ENCODE data around the gene TMIGD3.

TMIGD3 gene

GRCh38 chr1:111475701-111476100 lies 27.7 kb downstream of the TMIGD3 start:
- TF ChIP-seq SUZ12 (IDR thresholded peaks at IDR 0.05; ENCODE audit: extremely low read depth, insufficient read depth, insufficient read length): no peak
- no peak for TF ChIP-seq YY1 (IDR thresholded peaks at IDR 0.05; ENCODE audit: insufficient read depth, insufficient read length)
- no peak for TF ChIP-seq ZNF274 (IDR thresholded peaks at IDR 0.05; ENCODE audit: low read depth, low read length)
- DNase-seq (ENCODE audit: low read depth, low spot score): no peak
- no peaks in the 10 kb centered on the region for H3K9me3 ChIP-seq (ENCODE audit: insufficient read depth, low read length)
- H3K27me3 ChIP-seq (ENCODE audit: insufficient read depth, insufficient read length): no peaks in the 10 kb centered on the region
- no peak overlapping the region for H3K9ac ChIP-seq (ENCODE audit: insufficient read length, low read depth)
- no peaks in the 10 kb centered on the region for H3K4me1 ChIP-seq (ENCODE audit: insufficient read depth, insufficient read length)
- no peak overlapping the region for H3K4me3 ChIP-seq (ENCODE audit: insufficient read length, low read depth)
- no peaks in the 10 kb centered on the region for H3K36me3 ChIP-seq (ENCODE audit: insufficient read depth, insufficient read length, low read length)

- DNase-seq (ENCODE audit: low read depth, low spot score): no peak
- H3K4me3 ChIP-seq (ENCODE audit: insufficient read length, low read depth): no peak overlapping the region
- H3K36me3 ChIP-seq (ENCODE audit: insufficient read depth, insufficient read length, low read length): peaks cover 1% of the 10 kb centered on the region
- H3K27me3 ChIP-seq (ENCODE audit: insufficient read depth, insufficient read length): no peaks in the 10 kb centered on the region
- H3K9me3 ChIP-seq (ENCODE audit: insufficient read depth, low read length): no peaks in the 10 kb centered on the region
- H3K4me1 ChIP-seq (ENCODE audit: insufficient read depth, insufficient read length): no peaks in the 10 kb centered on the region
- TF ChIP-seq ZNF274 (IDR thresholded peaks at IDR 0.05; ENCODE audit: low read depth, low read length) (no peak), YY1 (IDR thresholded peaks at IDR 0.05; ENCODE audit: insufficient read depth, insufficient read length) (no peak), SUZ12 (IDR thresholded peaks at IDR 0.05; ENCODE audit: extremely low read depth, insufficient read depth, insufficient read length) (no peak)
- no peak overlapping the region for H3K9ac ChIP-seq (ENCODE audit: insufficient read length, low read depth)
These were observed 28.9 kb downstream of the TMIGD3 start for GRCh38 chr1:111474521-111474920.

DNA sequence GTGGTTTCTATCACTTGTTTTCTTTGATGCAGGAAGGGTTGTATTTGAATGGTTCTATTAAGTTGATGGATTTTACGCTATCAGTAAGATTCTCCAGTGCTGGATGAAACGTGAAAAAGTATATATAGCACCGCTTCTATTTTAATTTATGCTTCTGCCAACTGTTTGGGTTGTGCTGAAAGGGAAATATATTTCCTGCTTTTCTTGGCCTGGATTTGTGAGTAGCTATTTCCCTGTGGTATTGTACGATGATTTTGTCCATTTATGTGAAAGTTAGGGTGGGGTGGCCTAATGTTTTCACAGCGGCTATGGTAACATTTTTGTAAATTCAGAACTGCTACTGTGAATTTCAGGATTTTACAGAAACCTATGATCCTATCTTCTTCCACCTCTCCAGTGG lies 29.3 kb downstream of the TMIGD3 start:
- H3K9ac ChIP-seq (ENCODE audit: insufficient read length, low read depth): no peak overlapping the region

GRCh38 chr1:111471538-111471937 lies 31.9 kb downstream of the TMIGD3 start:
- Histone ChIP-seq H3K4me3 (ENCODE audit: insufficient read length, low read depth) (no peak overlapping the region), H3K27me3 (ENCODE audit: insufficient read depth, insufficient read length) (no peaks in the 10 kb centered on the region), H3K4me1 (ENCODE audit: insufficient read depth, insufficient read length) (no peaks in the 10 kb centered on the region), H3K9ac (ENCODE audit: insufficient read length, low read depth) (no peak overlapping the region), H3K9me3 (ENCODE audit: insufficient read depth, low read length) (no peaks in the 10 kb centered on the region), H3K36me3 (ENCODE audit: insufficient read depth, insufficient read length, low read length) (peaks cover 11% of the 10 kb centered on the region)
- no peak for TF ChIP-seq YY1 (IDR thresholded peaks at IDR 0.05; ENCODE audit: insufficient read depth, insufficient read length)
- TF ChIP-seq ZNF274 (IDR thresholded peaks at IDR 0.05; ENCODE audit: low read depth, low read length): no peak
- no peak for TF ChIP-seq SUZ12 (IDR thresholded peaks at IDR 0.05; ENCODE audit: extremely low read depth, insufficient read depth, insufficient read length)
- no peak for DNase-seq (ENCODE audit: low read depth, low spot score)

More for the DNA sequence above, 29.3 kb downstream of the TMIGD3 start:
- H3K9me3 ChIP-seq (ENCODE audit: insufficient read depth, low read length): no peaks in the 10 kb centered on the region
- peaks cover 3% of the 10 kb centered on the region for H3K36me3 ChIP-seq (ENCODE audit: insufficient read depth, insufficient read length, low read length)
- TF ChIP-seq SUZ12 (IDR thresholded peaks at IDR 0.05; ENCODE audit: extremely low read depth, insufficient read depth, insufficient read length) (no peak), YY1 (IDR thresholded peaks at IDR 0.05; ENCODE audit: insufficient read depth, insufficient read length) (no peak), ZNF274 (IDR thresholded peaks at IDR 0.05; ENCODE audit: low read depth, low read length) (no peak)
- H3K27me3 ChIP-seq (ENCODE audit: insufficient read depth, insufficient read length): no peaks in the 10 kb centered on the region
- no peak overlapping the region for H3K4me3 ChIP-seq (ENCODE audit: insufficient read length, low read depth)
- no peaks in the 10 kb centered on the region for H3K4me1 ChIP-seq (ENCODE audit: insufficient read depth, insufficient read length)
- DNase-seq (ENCODE audit: low read depth, low spot score): no peak

DNA sequence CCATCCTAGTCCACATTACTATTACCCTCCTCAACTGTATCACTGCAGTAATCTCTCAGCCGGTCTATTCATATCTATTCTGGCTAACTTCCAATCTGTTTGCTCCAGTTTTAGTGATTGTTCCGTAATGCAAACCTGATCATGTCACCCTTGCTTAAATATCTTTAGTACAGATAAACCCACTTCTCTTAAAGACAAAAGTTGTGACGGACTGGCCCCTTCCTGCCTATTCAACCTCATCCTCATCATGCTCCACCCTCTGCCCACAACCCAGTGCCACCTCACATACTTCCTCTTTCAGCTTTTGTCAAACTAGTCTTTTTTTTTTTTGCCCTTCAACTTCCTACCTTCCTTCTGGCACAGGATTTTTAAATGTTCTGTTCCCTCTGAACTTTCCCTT lies 32.4 kb downstream of the TMIGD3 start:
- H3K36me3 ChIP-seq (ENCODE audit: insufficient read depth, insufficient read length, low read length): peaks cover 11% of the 10 kb centered on the region
- H3K4me1 ChIP-seq (ENCODE audit: insufficient read depth, insufficient read length): no peaks in the 10 kb centered on the region
- H3K9ac ChIP-seq (ENCODE audit: insufficient read length, low read depth): no peak overlapping the region
- H3K4me3 ChIP-seq (ENCODE audit: insufficient read length, low read depth): no peak overlapping the region
- TF ChIP-seq ZNF274 (IDR thresholded peaks at IDR 0.05; ENCODE audit: low read depth, low read length) (no peak), YY1 (IDR thresholded peaks at IDR 0.05; ENCODE audit: insufficient read depth, insufficient read length) (no peak), SUZ12 (IDR thresholded peaks at IDR 0.05; ENCODE audit: extremely low read depth, insufficient read depth, insufficient read length) (no peak)
- no peak for DNase-seq (ENCODE audit: low read depth, low spot score)
- no peaks in the 10 kb centered on the region for H3K9me3 ChIP-seq (ENCODE audit: insufficient read depth, low read length)
- no peaks in the 10 kb centered on the region for H3K27me3 ChIP-seq (ENCODE audit: insufficient read depth, insufficient read length)

DNA sequence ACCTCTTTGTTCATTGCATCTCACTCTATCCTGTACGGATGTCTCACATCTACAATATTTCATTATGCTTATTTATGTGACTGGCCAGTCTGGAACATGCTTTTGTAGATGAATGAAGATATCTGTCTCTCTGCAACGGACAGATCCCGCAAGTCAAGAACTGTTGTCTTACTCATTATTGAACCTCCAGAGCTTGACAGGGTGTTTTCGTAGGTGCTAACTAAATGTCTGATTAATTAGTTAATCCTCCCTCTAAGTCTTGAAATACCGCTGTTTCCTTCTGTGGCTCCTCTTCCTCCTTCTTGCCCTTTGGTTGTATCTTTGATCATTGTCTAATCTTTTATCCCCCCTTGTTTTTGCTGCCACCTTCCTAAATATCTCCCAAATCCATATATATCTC lies 32.8 kb downstream of the TMIGD3 start:
- Histone ChIP-seq H3K9me3 (ENCODE audit: insufficient read depth, low read length) (no peaks in the 10 kb centered on the region), H3K4me1 (ENCODE audit: insufficient read depth, insufficient read length) (no peaks in the 10 kb centered on the region), H3K27me3 (ENCODE audit: insufficient read depth, insufficient read length) (no peaks in the 10 kb centered on the region), H3K4me3 (ENCODE audit: insufficient read length, low read depth) (no peak overlapping the region), H3K9ac (ENCODE audit: insufficient read length, low read depth) (no peak overlapping the region), H3K36me3 (ENCODE audit: insufficient read depth, insufficient read length, low read length) (peaks cover 11% of the 10 kb centered on the region)
- no peak for TF ChIP-seq YY1 (IDR thresholded peaks at IDR 0.05; ENCODE audit: insufficient read depth, insufficient read length)
- no peak for TF ChIP-seq SUZ12 (IDR thresholded peaks at IDR 0.05; ENCODE audit: extremely low read depth, insufficient read depth, insufficient read length)
- no peak for TF ChIP-seq ZNF274 (IDR thresholded peaks at IDR 0.05; ENCODE audit: low read depth, low read length)
- DNase-seq (ENCODE audit: low read depth, low spot score): no peak

- TF ChIP-seq ZNF274 (IDR thresholded peaks at IDR 0.05; ENCODE audit: low read depth, low read length) (no peak), YY1 (IDR thresholded peaks at IDR 0.05; ENCODE audit: insufficient read depth, insufficient read length) (no peak), SUZ12 (IDR thresholded peaks at IDR 0.05; ENCODE audit: extremely low read depth, insufficient read depth, insufficient read length) (no peak)
- DNase-seq (ENCODE audit: low read depth, low spot score): no peak
- Histone ChIP-seq H3K4me3 (ENCODE audit: insufficient read length, low read depth) (no peak overlapping the region), H3K9ac (ENCODE audit: insufficient read length, low read depth) (no peak overlapping the region), H3K27me3 (ENCODE audit: insufficient read depth, insufficient read length) (no peaks in the 10 kb centered on the region), H3K36me3 (ENCODE audit: insufficient read depth, insufficient read length, low read length) (peaks cover 11% of the 10 kb centered on the region), H3K4me1 (ENCODE audit: insufficient read depth, insufficient read length) (no peaks in the 10 kb centered on the region), H3K9me3 (ENCODE audit: insufficient read depth, low read length) (no peaks in the 10 kb centered on the region)
These were observed 33.9 kb downstream of the TMIGD3 start for GRCh38 chr1:111469539-111469938.

Measured in NT2/D1 (cell line).